ENCODE measurements around the gene MAML1.

MAML1 gene

GRCh38 chr5:179822059-179822432 lies 89.4 kb downstream of the MAML1 start:
- TF ChIP-seq MAX (IDR thresholded peaks at IDR 0.05; ENCODE audit: low read depth, low read length) (no peak), POLR2A (IDR thresholded peaks at IDR 0.05; ENCODE audit: extremely low read depth, insufficient read length) (no peak), MYC (IDR thresholded peaks at IDR 0.05; ENCODE audit: low read depth, low read length) (no peak), CTCF (IDR thresholded peaks at IDR 0.05; ENCODE audit: low read depth, low read length) (no peak)
- DNase-seq (ENCODE audit: low read depth), result no peak
- H3K4me3 ChIP-seq (ENCODE audit: low read depth, low read length), result peak overlapping the region; percentile 62

GRCh38 chr5:179822444-179822990 lies 89.9 kb downstream of the MAML1 start:
- no peak for TF ChIP-seq MAX (IDR thresholded peaks at IDR 0.05; ENCODE audit: low read depth, low read length)
- TF ChIP-seq CTCF (IDR thresholded peaks at IDR 0.05; ENCODE audit: low read depth, low read length), result no peak
- no peak for TF ChIP-seq MYC (IDR thresholded peaks at IDR 0.05; ENCODE audit: low read depth, low read length)
- H3K4me3 ChIP-seq (ENCODE audit: low read depth, low read length), result no peak overlapping the region
- DNase-seq (ENCODE audit: low read depth), result no peak

- TF ChIP-seq POLR2A (IDR thresholded peaks at IDR 0.05; ENCODE audit: extremely low read depth, insufficient read length) (no peak), CTCF (IDR thresholded peaks at IDR 0.05; ENCODE audit: low read depth, low read length) (no peak), MYC (IDR thresholded peaks at IDR 0.05; ENCODE audit: low read depth, low read length) (no peak), MAX (IDR thresholded peaks at IDR 0.05; ENCODE audit: low read depth, low read length) (no peak)
- no peak overlapping the region for H3K4me3 ChIP-seq (ENCODE audit: low read depth, low read length)
- DNase-seq (ENCODE audit: low read depth), result no peak
Observed at GRCh38 chr5:179823937-179824744, 91.5 kb downstream of the MAML1 start.

- H3K4me3 ChIP-seq (ENCODE audit: low read depth, low read length), result no peak overlapping the region
- DNase-seq (ENCODE audit: low read depth), result no peak
- no peak for TF ChIP-seq MYC (IDR thresholded peaks at IDR 0.05; ENCODE audit: low read depth, low read length)
- TF ChIP-seq MAX (IDR thresholded peaks at IDR 0.05; ENCODE audit: low read depth, low read length), result no peak
- TF ChIP-seq CTCF (IDR thresholded peaks at IDR 0.05; ENCODE audit: low read depth, low read length), result no peak
- TF ChIP-seq POLR2A (IDR thresholded peaks at IDR 0.05; ENCODE audit: extremely low read depth, insufficient read length), result no peak
Observed at GRCh38 chr5:179824745-179825112, 92.1 kb downstream of the MAML1 start.

- TF ChIP-seq MYC (IDR thresholded peaks at IDR 0.05; ENCODE audit: low read depth, low read length) (no peak), MAX (IDR thresholded peaks at IDR 0.05; ENCODE audit: low read depth, low read length) (no peak), CTCF (IDR thresholded peaks at IDR 0.05; ENCODE audit: low read depth, low read length) (no peak), POLR2A (IDR thresholded peaks at IDR 0.05; ENCODE audit: extremely low read depth, insufficient read length) (no peak)
- no peak for DNase-seq (ENCODE audit: low read depth)
- no peak overlapping the region for H3K4me3 ChIP-seq (ENCODE audit: low read depth, low read length)
Observed at GRCh38 chr5:179825655-179826182, 93.1 kb downstream of the MAML1 start.

Data from NB4 (cell line).